ENCODE results near the gene NKAPL. TPM values are rescaled to one million over a fixed set of nuclear protein-coding genes. Genes with fewer than 3 reads are reported as not detected.

NKAPL gene
- total RNA-seq = 1.1 and 1.5 TPM in 2 replicates

GRCh38 chr6:28258877-28259777 lies at the start of gene NKAPL:
Gene NKAPL, plus strand, starts transcription at chr6:28259297. Its CDS starts 75 bp downstream, at chr6:28259372.

GRCh38 chr6:28225056-28225834 lies 33.9 kb upstream of the NKAPL start, which contains the start of gene ZSCAN9:
Gene ZSCAN9, plus strand, starts transcription at chr6:28225275. Its CDS starts 1,810 bp downstream, at chr6:28227085.

GRCh38 chr6:28252009-28252975 lies 6.8 kb upstream of the NKAPL start, which contains the start of gene ZKSCAN4:
Gene ZKSCAN4, minus strand, starts transcription at chr6:28252269. Its CDS starts 289 bp downstream, at chr6:28251980.

GRCh38 chr6:28266962-28267694 lies 8.0 kb downstream of the NKAPL start, which contains the start of gene ZSCAN26:
Gene ZSCAN26, plus strand, starts transcription at chr6:28267143. Its CDS starts 4,777 bp downstream, at chr6:28271920.

GRCh38 chr6:28281288-28282064 lies 22.4 kb downstream of the NKAPL start, which contains the start of gene PGBD1:
Gene PGBD1, plus strand, starts transcription at chr6:28281572. Its CDS starts 2,242 bp downstream, at chr6:28283814.

Other genes with a start within 250 kb of the NKAPL start
- 0.22 and 0.29 TPM in 2 replicates for gene ZNF165, start 178.7 kb upstream of the NKAPL start, total RNA-seq
- gene ZSCAN16, start 134.7 kb upstream of the NKAPL start, total RNA-seq = 1.7 and 2.2 TPM in 2 replicates
- gene ZKSCAN8, start 117.4 kb upstream of the NKAPL start, total RNA-seq = 14.7 and 19.9 TPM in 2 replicates
- gene ZSCAN9, start 34.0 kb upstream of the NKAPL start, total RNA-seq = 7.9 and 14.0 TPM in 2 replicates
- 3.1 and 4.2 TPM in 2 replicates for gene ZKSCAN4, start 7.0 kb upstream of the NKAPL start, total RNA-seq
- gene ZSCAN26, start 7.8 kb downstream of the NKAPL start, total RNA-seq = 8.8 and 10.9 TPM in 2 replicates
- gene PGBD1, start 22.3 kb downstream of the NKAPL start, total RNA-seq = 2.0 and 8.2 TPM in 2 replicates
- 2.0 and 3.7 TPM in 2 replicates for gene ZSCAN31, start 76.9 kb downstream of the NKAPL start, total RNA-seq
- 3.3 and 3.9 TPM in 2 replicates for gene ZKSCAN3, start 90.7 kb downstream of the NKAPL start, total RNA-seq
- gene ZSCAN12, start 140.4 kb downstream of the NKAPL start, total RNA-seq = 5.5 and 7.4 TPM in 2 replicates
- gene ZSCAN23, start 184.2 kb downstream of the NKAPL start, total RNA-seq = 0.57 and 0.88 TPM in 2 replicates

All from placental pericyte (primary cell).